Osteocyte (in vitro differentiated cells): Measurements from ENCODE around the gene DFFB. TPM values are rescaled to one million over a fixed set of nuclear protein-coding genes. Genes with fewer than 3 reads are reported as not detected.

Experiments
- DNase-seq: peaks from one replicate; pipeline ENCODE4 v3.0.0; 2021; ENCODE audit warnings: mixed read lengths; ENCODE audit not compliant: unreplicated experiment; ENCODE audit errors: extremely low spot score
- H3K27ac Mint-ChIP-seq: one replicate; pipeline ENCODE4 v1.8.0; 2021; ENCODE audit warnings: mild to moderate bottlenecking, mixed read lengths; ENCODE audit not compliant: unreplicated experiment
- H3K27me3 Mint-ChIP-seq: one replicate; pipeline ENCODE4 v1.8.0; 2021; ENCODE audit warnings: mixed read lengths; ENCODE audit not compliant: unreplicated experiment
- H3K36me3 Mint-ChIP-seq: one replicate; pipeline ENCODE4 v1.8.0; 2021; ENCODE audit warnings: mixed read lengths; ENCODE audit not compliant: unreplicated experiment
- H3K4me1 Mint-ChIP-seq: one replicate; pipeline ENCODE4 v1.8.0; 2021; ENCODE audit warnings: mixed read lengths; ENCODE audit not compliant: unreplicated experiment
- H3K4me3 Mint-ChIP-seq: one replicate; pipeline ENCODE4 v1.8.0; 2021; ENCODE audit warnings: mild to moderate bottlenecking, moderate library complexity, mixed read lengths; ENCODE audit not compliant: unreplicated experiment
- H3K9me3 Mint-ChIP-seq: one replicate; pipeline ENCODE4 v1.8.0; 2021; ENCODE audit warnings: mixed read lengths; ENCODE audit not compliant: unreplicated experiment
- CTCF ChIP-seq: fragments of 200-600 bp; sonication (generic); IDR thresholded peaks from 2 replicates; pipeline ENCODE4 v1.5.0; 2021; ENCODE audit warnings: antibody characterized with exemption, mild to moderate bottlenecking, moderate library complexity
- total RNA-seq: library from RNA; stranded (reverse); gene quantifications from 2 replicates; pipeline ENCODE4 v1.2.1, GENCODE V29; 2021

The DFFB gene
- total RNA-seq, 1 donor from 2014 or later: 11.0 TPM

- DNase-seq: no peak
- Mint-ChIP-seq H3K9me3 (peaks cover 9% of the 10 kb centered on the region), H3K27ac (no peak overlapping the region), H3K4me3 (no peak overlapping the region), H3K4me1 (no peaks in the 10 kb centered on the region), H3K27me3 (no peaks in the 10 kb centered on the region), H3K36me3 (peaks cover 40% of the 10 kb centered on the region)
- no peak for TF ChIP-seq CTCF
Measured at GRCh38 chr1:3876716-3877115, 19.4 kb downstream of the DFFB start.

DNA sequence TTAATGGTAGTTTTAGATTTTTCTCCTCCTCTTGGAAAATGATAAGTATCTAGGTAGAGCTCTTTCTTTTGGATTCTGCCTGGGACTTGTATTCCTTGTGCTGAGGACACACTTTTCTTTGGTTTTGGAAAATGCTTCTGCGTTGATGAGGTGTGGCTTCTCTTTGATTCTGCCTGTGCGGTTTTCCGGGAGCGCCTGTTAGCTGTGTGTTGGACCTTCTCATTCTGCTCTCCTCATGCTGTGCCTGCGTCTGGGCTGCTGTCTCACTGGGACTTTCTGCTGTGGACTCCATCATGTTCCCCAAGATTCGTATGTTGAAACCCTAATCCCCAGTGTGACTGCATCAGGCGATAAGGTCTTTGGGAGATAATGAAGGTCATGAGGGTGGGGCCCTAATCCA, 21.8 kb downstream of the DFFB start:
- no peaks in the 10 kb centered on the region for H3K27me3 Mint-ChIP-seq
- H3K4me3 Mint-ChIP-seq: no peak overlapping the region
- H3K9me3 Mint-ChIP-seq: peaks cover 9% of the 10 kb centered on the region
- no peak for DNase-seq
- H3K27ac Mint-ChIP-seq: no peak overlapping the region
- no peaks in the 10 kb centered on the region for H3K4me1 Mint-ChIP-seq
- no peak for TF ChIP-seq CTCF
- peaks cover 36% of the 10 kb centered on the region for H3K36me3 Mint-ChIP-seq

DNA sequence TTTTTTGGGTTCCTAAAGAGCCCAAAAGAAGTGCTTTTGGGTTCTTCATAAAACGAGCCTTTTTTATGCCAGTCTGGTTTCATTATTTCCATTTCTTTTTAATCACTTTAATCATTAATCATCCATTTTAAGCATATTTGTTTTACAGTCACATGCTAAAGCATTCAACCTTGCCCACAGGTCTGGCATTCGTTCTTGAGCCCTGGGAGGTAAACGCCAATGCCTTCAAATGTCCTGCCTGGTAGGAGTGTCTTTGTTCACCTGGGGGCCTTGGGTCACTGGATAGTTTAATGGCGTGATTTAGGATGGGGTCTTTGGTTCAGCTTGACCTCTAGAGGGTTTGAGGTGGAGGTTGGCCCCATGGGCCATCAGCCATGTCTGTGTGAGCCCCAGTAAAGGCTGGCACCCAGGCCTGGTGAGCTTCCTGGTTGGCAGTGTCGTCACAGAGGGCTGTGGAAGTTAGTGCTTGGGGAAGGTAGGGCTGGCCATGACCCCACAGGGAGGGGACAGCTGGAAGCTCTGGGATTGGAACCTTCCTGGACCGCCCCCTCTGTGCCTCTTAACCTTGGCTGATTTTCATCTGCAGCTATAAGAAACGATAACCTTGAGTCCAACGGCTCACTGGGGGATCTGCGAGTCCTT, 22.6 kb downstream of the DFFB start:
- H3K36me3 Mint-ChIP-seq: peaks cover 43% of the 10 kb centered on the region
- H3K4me3 Mint-ChIP-seq: no peak overlapping the region
- H3K9me3 Mint-ChIP-seq: peaks cover 9% of the 10 kb centered on the region

GRCh38 chr1:3880429-3881192, 23.3 kb downstream of the DFFB start:
- peaks cover 9% of the 10 kb centered on the region for H3K9me3 Mint-ChIP-seq
- no peaks in the 10 kb centered on the region for H3K27me3 Mint-ChIP-seq
- H3K4me1 Mint-ChIP-seq: no peaks in the 10 kb centered on the region
- H3K36me3 Mint-ChIP-seq: peaks cover 39% of the 10 kb centered on the region
- TF ChIP-seq CTCF: no peak
- H3K4me3 Mint-ChIP-seq: no peak overlapping the region
- H3K27ac Mint-ChIP-seq: no peak overlapping the region
- no peak for DNase-seq

More for the DNA sequence above, 22.6 kb downstream of the DFFB start:
- H3K27me3 Mint-ChIP-seq: no peaks in the 10 kb centered on the region
- DNase-seq: no peak
- no peak overlapping the region for H3K27ac Mint-ChIP-seq
- TF ChIP-seq CTCF: no peak
- no peaks in the 10 kb centered on the region for H3K4me1 Mint-ChIP-seq

DNA sequence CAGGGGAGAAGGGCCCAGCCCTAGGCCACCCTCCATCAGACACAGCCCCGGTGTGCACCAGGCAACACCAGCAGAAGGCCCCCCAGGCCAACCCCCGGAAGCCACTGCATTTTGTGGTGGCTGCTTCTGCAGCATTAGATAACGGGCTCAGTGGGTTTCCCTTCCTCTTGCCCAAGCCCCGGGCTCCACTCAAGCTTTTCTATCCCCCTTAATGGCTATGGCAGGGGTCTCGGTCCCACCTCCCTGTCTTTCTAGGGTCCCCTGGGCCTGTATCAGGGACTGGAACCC, 23.9 kb downstream of the DFFB start:
- Mint-ChIP-seq H3K4me3 (no peak overlapping the region), H3K4me1 (no peaks in the 10 kb centered on the region), H3K27ac (no peak overlapping the region), H3K27me3 (no peaks in the 10 kb centered on the region), H3K36me3 (peaks cover 38% of the 10 kb centered on the region), H3K9me3 (peaks cover 9% of the 10 kb centered on the region)
- TF ChIP-seq CTCF: no peak
- no peak for DNase-seq
